IgD-negative memory B cell (primary cell): Measurements from ENCODE around the gene CLCN6. TPM values are rescaled to one million over a fixed set of nuclear protein-coding genes. Genes with fewer than 3 reads are reported as not detected.

Experiments
- H3K27ac Mint-ChIP-seq, 3 donors: one replicate each; pipeline ENCODE4 v1.8.0; 2020 to 2022; ENCODE audit warnings: mild to moderate bottlenecking in 3 of 3, mixed read lengths in 3 of 3, moderate library complexity in 1 of 3
- H3K27me3 Mint-ChIP-seq: one replicate; pipeline ENCODE4 v1.8.0; 2021; ENCODE audit warnings: mixed read lengths
- H3K36me3 Mint-ChIP-seq: one replicate; pipeline ENCODE4 v1.8.0; 2020; ENCODE audit warnings: mild to moderate bottlenecking, mixed read lengths
- H3K4me1 Mint-ChIP-seq, 3 donors: one replicate each; pipeline ENCODE4 v1.8.0; 2020 to 2022; ENCODE audit warnings: mixed read lengths in 3 of 3, mild to moderate bottlenecking in 1 of 3
- H3K4me3 Mint-ChIP-seq, 4 donors: one replicate each; pipeline ENCODE4 v1.8.0; 2020 to 2022; ENCODE audit warnings: mild to moderate bottlenecking in 4 of 4, mixed read lengths in 4 of 4, moderate library complexity in 3 of 4
- H3K9me3 Mint-ChIP-seq, 3 donors: one replicate each; pipeline ENCODE4 v1.8.0; 2020 to 2021; ENCODE audit warnings: mixed read lengths in 3 of 3, mild to moderate bottlenecking in 1 of 3
- polyA plus RNA-seq: library from polyadenylated mRNA; unstranded; fragments of 300-500 nt; fragmentation: Illumina TruSeq; gene quantifications from one replicate; pipeline ENCODE4 v1.2.3, GENCODE V29; 2021

Gene CLCN6
- polyA plus RNA-seq, 1 donor from 2014 or later: 11.7 TPM

GRCh38 chr1:11822091-11822490 lies 16.1 kb downstream of the CLCN6 start:
- Mint-ChIP-seq H3K27me3 (no peaks in the 10 kb centered on the region), H3K4me1 (peaks cover 0 to 5% (median 1%) of the 10 kb centered on the region in 3 donors), H3K4me3 (no peak overlapping the region), H3K27ac (no peak overlapping the region), H3K36me3 (no peaks in the 10 kb centered on the region), H3K9me3 (no peaks in the 10 kb centered on the region)

GRCh38 chr1:11823366-11824137 lies 17.6 kb downstream of the CLCN6 start:
- H3K36me3 Mint-ChIP-seq: no peaks in the 10 kb centered on the region
- H3K4me3 Mint-ChIP-seq: no peak overlapping the region
- H3K27ac Mint-ChIP-seq: no peak overlapping the region
- H3K9me3 Mint-ChIP-seq: no peaks in the 10 kb centered on the region
- peaks cover 0 to 5% (median 1%) of the 10 kb centered on the region in 3 donors for H3K4me1 Mint-ChIP-seq
- no peaks in the 10 kb centered on the region for H3K27me3 Mint-ChIP-seq

DNA sequence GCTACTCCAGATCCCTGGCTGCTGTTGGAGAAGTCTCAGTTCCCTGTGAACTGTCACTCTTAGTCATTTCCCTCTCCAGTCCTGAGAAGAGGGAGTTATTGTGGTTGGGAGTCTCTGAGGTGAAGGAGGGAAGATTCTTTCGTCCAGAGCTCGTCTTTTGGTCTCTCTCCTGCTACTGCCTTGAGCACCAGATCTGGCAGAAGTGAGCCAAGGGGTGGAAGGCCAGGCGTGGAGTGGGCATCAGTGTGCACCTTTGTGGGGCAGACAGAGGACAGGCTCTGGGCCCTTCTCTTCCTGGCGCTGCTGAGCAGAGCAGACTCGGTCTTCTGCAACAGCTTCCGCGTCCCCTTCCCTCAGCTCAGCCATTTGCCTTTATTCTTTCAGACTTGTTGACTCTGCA lies 19.1 kb downstream of the CLCN6 start:
- Mint-ChIP-seq H3K27ac (no peak overlapping the region), H3K4me3 (no peak overlapping the region), H3K4me1 (peaks cover 0 to 5% (median 0%) of the 10 kb centered on the region in 3 donors), H3K27me3 (no peaks in the 10 kb centered on the region), H3K36me3 (no peaks in the 10 kb centered on the region), H3K9me3 (no peaks in the 10 kb centered on the region)

DNA sequence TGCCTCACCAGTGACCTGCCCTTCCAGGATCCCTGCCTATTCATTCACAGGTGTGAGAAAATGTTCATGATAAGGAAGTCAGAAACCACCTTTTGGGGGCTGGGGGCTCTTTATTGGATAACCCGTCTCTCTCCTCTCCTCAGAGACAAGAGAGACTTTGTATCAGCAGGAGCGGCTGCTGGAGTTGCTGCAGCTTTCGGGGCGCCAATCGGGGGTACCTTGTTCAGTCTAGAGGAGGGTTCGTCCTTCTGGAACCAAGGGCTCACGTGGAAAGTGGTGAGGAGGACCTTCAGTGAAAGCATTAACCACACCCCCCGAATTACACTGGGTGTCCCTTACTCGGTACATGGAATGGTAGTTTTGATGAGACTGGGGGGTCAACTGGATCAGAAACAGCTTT lies 21.0 kb downstream of the CLCN6 start:
- Mint-ChIP-seq H3K36me3 (no peaks in the 10 kb centered on the region), H3K4me1 (no peaks in the 10 kb centered on the region), H3K27me3 (no peaks in the 10 kb centered on the region), H3K4me3 (peak overlapping the region in 1 of 4 donors; percentile 12), H3K9me3 (no peaks in the 10 kb centered on the region), H3K27ac (no peak overlapping the region)

- peaks cover 2% of the 10 kb centered on the region for H3K36me3 Mint-ChIP-seq
- no peaks in the 10 kb centered on the region for H3K9me3 Mint-ChIP-seq
- H3K27ac Mint-ChIP-seq: no peak overlapping the region
- no peaks in the 10 kb centered on the region for H3K27me3 Mint-ChIP-seq
- no peak overlapping the region for H3K4me3 Mint-ChIP-seq
- no peaks in the 10 kb centered on the region for H3K4me1 Mint-ChIP-seq
Observed at GRCh38 chr1:11828511-11828910, 22.5 kb downstream of the CLCN6 start.

GRCh38 chr1:11831945-11832725 lies 26.1 kb downstream of the CLCN6 start:
- Mint-ChIP-seq H3K36me3 (peaks cover 7% of the 10 kb centered on the region), H3K4me1 (peaks cover 0 to 2% (median 0%) of the 10 kb centered on the region in 3 donors), H3K9me3 (no peaks in the 10 kb centered on the region), H3K27ac (no peak overlapping the region), H3K27me3 (no peaks in the 10 kb centered on the region), H3K4me3 (no peak overlapping the region)

- no peaks in the 10 kb centered on the region for H3K9me3 Mint-ChIP-seq
- no peak overlapping the region for H3K27ac Mint-ChIP-seq
- no peaks in the 10 kb centered on the region for H3K27me3 Mint-ChIP-seq
- peaks cover 7% of the 10 kb centered on the region for H3K36me3 Mint-ChIP-seq
- H3K4me1 Mint-ChIP-seq: peaks cover under 1 to 2% (median 1%) of the 10 kb centered on the region in 3 donors
- no peak overlapping the region for H3K4me3 Mint-ChIP-seq
Observed at GRCh38 chr1:11833497-11833896, 27.5 kb downstream of the CLCN6 start.

- H3K9me3 Mint-ChIP-seq: no peaks in the 10 kb centered on the region
- no peak overlapping the region for H3K27ac Mint-ChIP-seq
- H3K4me1 Mint-ChIP-seq: peaks cover 4 to 5% (median 5%) of the 10 kb centered on the region in 3 donors
- H3K27me3 Mint-ChIP-seq: no peaks in the 10 kb centered on the region
- H3K4me3 Mint-ChIP-seq: no peak overlapping the region
- H3K36me3 Mint-ChIP-seq: peaks cover 7% of the 10 kb centered on the region
Observed at GRCh38 chr1:11833900-11834299, 27.9 kb downstream of the CLCN6 start.

DNA sequence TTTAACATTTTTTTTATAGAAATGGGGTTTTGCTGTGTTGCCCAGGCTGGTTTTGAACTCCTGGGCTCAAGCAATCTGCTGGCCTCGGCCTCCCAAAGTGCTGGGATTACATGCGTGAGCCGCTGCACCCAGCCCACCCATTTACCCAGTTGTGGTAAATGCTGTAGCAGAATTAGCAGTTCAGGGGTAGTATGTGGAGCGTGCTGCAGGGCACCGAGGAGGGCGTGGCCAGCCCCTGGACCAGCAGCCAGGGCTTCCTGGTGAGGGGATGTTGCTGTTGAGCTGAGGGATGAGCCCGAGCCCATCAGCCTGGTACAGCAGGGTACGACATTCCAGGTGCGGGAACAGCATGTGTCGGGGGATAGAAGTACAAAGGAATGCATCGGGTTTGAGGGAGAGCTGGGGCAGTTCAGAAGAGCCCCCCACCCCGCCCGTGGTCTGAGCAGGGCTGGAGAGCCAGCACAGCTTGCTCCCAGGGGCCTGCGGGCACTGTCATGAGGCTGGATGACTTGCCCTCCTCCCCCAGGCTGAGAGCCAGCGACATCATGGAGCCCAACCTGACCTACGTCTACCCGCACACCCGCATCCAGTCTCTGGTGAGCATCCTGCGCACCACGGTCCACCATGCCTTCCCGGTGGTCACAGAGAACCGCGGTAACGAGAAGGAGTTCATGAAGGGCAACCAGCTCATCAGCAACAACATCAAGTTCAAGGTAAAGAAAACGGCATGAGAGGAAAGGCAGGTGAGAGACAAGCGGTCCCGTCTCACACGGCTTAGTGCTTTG lies 29.6 kb downstream of the CLCN6 start:
- peaks cover 7% of the 10 kb centered on the region for H3K36me3 Mint-ChIP-seq
- H3K4me3 Mint-ChIP-seq: no peak overlapping the region
- H3K27me3 Mint-ChIP-seq: no peaks in the 10 kb centered on the region
- H3K9me3 Mint-ChIP-seq: no peaks in the 10 kb centered on the region
- peaks cover 4 to 5% (median 5%) of the 10 kb centered on the region in 3 donors for H3K4me1 Mint-ChIP-seq
- no peak overlapping the region for H3K27ac Mint-ChIP-seq

GRCh38 chr1:11836955-11837766 lies 31.2 kb downstream of the CLCN6 start:
- peaks cover 7% of the 10 kb centered on the region for H3K36me3 Mint-ChIP-seq
- H3K27ac Mint-ChIP-seq: no peak overlapping the region

GRCh38 chr1:11837767-11838348 lies 31.9 kb downstream of the CLCN6 start:
- Mint-ChIP-seq H3K4me3 (no peak overlapping the region), H3K9me3 (no peaks in the 10 kb centered on the region), H3K4me1 (peaks cover 8 to 18% (median 17%) of the 10 kb centered on the region in 3 donors), H3K27ac (no peak overlapping the region), H3K27me3 (no peaks in the 10 kb centered on the region), H3K36me3 (peaks cover 5% of the 10 kb centered on the region)

More at GRCh38 chr1:11836955-11837766, 31.2 kb downstream of the CLCN6 start:
- Mint-ChIP-seq H3K27me3 (no peaks in the 10 kb centered on the region), H3K4me1 (peaks cover 5 to 12% (median 11%) of the 10 kb centered on the region in 3 donors), H3K9me3 (no peaks in the 10 kb centered on the region), H3K4me3 (no peak overlapping the region)

GRCh38 chr1:11838349-11839272 lies 32.6 kb downstream of the CLCN6 start:
- peaks cover 11 to 19% (median 18%) of the 10 kb centered on the region in 3 donors for H3K4me1 Mint-ChIP-seq
- H3K9me3 Mint-ChIP-seq: no peaks in the 10 kb centered on the region
- no peak overlapping the region for H3K4me3 Mint-ChIP-seq
- peaks cover 5% of the 10 kb centered on the region for H3K36me3 Mint-ChIP-seq
- H3K27ac Mint-ChIP-seq: peak overlapping the region in 1 of 3 donors; percentile 76
- no peaks in the 10 kb centered on the region for H3K27me3 Mint-ChIP-seq
